ENCODE results near the gene STARD8.
"Not testable (repeated sequence)": the region's sequence is repeated elsewhere in the genome, so short reads cannot be mapped to it uniquely, and the experiment has no call there.

Gene STARD8, protein sequence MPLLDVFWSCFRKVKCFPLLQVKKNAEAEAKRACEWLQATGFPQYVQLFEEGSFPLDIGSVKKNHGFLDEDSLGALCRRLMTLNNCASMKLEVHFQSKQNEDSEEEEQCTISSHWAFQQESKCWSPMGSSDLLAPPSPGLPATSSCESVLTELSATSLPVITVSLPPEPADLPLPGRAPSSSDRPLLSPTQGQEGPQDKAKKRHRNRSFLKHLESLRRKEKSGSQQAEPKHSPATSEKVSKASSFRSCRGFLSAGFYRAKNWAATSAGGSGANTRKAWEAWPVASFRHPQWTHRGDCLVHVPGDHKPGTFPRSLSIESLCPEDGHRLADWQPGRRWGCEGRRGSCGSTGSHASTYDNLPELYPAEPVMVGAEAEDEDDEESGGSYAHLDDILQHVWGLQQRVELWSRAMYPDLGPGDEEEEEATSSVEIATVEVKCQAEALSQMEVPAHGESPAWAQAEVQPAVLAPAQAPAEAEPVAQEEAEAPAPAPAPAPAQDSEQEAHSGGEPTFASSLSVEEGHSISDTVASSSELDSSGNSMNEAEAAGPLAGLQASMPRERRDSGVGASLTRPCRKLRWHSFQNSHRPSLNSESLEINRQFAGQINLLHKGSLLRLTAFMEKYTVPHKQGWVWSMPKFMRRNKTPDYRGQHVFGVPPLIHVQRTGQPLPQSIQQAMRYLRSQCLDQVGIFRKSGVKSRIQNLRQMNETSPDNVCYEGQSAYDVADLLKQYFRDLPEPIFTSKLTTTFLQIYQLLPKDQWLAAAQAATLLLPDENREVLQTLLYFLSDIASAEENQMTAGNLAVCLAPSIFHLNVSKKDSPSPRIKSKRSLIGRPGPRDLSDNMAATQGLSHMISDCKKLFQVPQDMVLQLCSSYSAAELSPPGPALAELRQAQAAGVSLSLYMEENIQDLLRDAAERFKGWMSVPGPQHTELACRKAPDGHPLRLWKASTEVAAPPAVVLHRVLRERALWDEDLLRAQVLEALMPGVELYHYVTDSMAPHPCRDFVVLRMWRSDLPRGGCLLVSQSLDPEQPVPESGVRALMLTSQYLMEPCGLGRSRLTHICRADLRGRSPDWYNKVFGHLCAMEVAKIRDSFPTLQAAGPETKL

DNA sequence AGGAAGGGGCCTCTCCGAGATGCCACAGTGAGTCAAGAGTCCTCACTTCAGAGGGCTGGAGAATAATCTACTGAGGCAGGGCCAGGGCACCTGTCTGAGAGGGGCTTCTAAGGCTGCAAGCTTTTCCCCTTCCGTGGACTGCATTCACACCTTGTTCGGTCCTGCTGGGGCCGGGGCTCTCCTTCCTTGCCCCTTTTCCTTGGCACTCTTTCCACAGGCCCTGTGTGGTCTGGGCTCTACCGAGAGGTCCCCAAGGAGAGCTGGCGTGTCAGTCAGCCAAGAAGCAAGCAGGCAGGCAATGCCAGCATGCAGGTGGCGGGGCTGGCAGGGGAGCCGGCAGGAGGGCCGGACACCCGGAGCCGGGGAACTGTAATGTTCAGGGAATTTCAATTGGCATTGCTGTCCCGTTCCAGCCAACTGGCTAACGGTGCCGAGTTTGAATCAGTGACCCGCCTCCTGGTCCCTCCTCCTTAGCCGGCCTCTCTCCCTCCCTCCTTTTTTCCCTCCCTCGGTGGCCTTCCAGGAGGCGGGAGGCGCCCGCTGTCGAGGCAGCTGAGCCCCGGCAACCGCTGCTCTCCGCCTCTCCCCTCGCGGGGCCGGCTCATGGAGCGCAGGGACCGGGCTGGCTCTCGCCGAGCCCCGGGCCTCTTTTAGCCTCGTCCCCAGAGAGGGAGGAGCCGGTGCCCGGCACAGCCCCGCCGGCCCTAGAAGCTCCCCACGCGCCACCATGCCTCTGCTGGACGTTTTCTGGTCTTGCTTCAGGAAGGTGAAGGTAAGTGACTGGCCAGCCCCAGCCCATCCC, at the start of gene STARD8:
STARD8 (plus strand) TSS at position 511 of the 802 bp plus-strand sequence; CDS start at position 728, 217 bp downstream.
- no peak for FAIRE-seq

DNA sequence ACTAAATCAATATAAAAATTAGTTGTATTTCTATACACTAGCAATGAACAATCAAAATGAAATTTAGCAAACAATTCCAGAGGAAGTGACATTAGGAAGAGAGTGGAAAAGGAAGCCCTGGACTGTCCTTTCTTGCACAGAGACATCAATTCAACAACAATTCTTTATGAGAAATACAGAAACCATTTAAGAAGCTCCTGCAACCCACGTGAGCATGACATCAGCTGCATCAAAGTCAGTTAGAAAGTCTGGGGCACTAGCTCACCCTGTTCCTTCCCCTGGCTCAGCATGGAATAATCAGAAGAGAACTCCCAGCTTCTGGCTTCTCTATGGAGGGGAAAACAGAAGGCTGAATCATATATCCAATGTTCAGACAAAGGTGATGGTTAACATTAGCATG, 48.6 kb upstream of the STARD8 start:
- no peak for FAIRE-seq

DNA sequence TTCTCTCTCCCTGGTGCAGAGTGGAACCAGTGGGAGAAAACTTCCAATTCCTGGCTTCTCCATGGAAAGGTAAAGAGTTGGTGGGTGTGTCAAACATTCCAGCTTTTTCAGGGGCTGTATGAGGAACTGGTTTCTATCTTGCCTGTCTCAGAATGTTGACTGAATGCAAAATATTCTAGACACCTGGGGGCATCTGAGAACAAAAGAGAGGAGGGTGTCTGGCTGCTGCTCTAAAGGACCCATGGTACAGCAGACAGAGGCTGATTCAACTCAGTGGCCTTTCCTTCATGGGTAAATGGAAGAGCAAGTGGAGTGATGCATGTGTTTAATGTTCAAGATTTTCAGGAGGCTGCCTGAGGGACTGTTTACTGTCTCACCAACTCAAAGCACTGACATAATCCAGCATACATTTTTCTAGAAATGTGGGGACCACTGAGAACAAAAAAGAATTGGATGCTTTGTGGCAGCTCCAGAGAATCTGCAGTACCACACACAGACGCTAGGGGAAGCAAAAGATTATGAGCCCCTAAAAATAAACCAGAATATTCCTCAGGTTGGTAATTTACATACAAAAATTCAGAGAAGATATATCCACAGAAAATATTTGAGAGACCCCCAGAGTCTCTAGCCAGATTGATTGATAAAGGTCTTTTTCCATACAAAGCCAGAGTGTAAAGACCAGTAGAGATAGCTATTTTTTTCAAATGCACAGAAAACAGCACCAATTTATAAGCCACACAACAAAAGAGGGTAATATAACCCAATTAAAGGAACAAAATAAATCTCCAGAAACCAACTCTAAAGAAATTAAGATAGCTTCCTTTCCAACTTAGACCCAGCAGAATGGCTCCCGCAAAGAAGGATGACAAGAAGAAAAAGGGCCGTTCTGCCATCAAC, 48.0 kb upstream of the STARD8 start:
- FAIRE-seq: no peak

DNA sequence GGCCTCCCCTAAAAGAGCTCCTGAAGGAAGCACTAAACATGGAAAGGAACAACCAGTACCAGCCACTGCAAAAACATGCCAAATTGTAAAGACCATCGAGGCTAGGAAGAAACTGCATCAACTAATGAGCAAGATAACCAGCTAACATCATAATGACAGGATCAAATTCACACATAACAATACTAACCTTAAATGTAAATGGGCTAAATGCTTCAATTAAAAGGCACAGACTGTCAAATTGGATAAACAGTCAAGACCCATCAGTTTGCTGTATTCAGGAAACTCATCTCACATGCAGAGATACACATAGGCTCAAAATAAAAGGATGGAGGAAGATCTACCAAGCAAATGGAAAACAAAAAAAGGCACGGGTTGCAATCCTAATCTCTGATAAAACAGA, 43.2 kb upstream of the STARD8 start:
- FAIRE-seq: not testable (repeated sequence)

DNA sequence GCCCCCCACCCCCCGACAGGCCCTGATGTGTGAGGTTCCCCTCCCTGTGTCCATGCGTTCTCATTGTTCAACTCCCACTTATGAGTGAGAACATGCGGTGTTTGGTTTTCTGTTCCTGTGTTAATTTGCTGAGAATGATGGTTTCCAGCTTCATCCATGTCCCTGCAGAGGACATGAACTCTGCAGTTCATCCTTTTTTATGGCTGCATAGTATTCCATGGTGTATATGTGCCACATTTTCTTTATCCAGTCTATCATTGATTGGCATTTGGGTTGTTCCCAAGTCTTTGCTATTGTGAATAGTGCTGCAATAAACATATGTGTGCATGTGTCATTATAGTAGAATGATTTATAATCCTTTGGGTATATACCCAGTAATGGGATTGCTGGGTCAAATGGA, 32.7 kb upstream of the STARD8 start:
- FAIRE-seq: not testable (repeated sequence)

DNA sequence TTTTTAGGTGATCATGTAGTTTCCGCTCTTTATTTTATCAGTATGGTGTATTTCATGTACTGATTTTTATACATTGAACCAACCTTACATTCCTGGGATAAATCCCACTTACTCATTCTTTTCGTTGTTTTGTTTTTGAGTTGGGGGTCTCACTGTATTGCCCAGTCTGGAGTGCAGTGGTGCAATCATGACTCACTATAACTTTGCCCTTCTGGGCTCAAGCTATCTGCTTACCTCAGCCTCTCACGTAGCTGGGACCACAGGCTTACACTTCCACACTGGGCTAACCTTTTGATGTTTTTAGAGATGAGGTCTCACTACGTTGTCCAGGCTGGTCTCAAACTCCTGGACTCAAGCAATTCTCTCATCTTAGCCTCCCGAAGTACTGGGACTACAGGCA, 19.5 kb upstream of the STARD8 start:
- FAIRE-seq: no peak

DNA sequence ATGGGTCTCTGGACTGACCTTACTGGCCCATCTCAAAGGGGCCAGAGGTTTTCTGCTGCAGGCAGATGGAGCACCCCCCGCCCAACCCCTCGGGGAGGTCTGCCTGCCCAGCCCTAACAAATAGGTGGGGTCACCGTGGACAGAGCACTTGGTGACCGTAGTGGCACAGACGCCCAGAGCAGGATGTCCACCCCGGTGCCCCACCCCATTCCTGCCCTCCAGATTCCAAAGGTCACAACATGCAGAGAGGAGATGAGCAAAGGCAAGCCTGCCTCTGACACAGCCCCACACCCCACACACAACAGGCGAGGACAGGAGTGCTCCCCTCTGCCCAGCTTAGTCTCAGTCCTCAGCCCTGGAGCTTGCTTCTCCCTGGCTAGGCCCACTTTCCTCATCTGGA, 17.5 kb upstream of the STARD8 start:
- FAIRE-seq: not testable (repeated sequence)

DNA sequence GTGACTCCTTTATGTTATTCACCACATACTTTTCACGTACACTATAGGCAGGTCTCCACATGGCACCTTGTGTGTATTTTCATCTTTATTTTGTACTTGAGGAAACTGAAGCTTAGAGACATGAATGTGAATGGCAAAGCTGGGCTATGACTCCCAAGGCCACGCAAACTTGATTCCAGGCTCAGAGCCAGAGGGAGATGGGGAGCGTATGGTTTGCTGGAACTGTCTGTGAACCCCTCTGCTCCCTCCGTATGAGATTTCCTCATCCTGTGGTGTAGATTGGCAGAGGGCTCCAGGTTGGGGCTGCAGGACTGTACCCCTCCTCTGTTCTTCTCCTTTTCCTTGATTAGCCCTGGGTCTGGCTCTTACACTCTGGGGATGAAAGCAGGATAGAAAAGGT, 16.1 kb upstream of the STARD8 start:
- no peak for FAIRE-seq

DNA sequence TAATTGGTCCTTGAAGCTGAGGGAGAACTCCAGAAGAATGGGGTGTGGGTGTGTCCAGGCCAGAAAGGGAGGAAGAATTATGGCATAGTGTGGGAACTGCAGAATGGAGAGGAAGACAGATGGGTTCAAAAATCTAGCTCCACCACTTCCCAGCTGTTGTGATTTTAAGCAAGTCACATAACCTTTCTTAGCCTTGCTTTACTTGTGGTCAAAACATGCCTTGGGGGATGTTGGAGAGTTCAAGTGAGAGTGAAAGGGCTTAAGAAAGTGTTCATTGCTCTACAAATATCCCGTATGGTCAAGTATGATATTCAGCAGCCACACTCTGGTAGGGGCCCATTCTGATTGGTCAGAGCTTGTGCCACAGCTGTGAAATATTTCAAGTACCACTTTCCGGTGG, 15.0 kb upstream of the STARD8 start:
- FAIRE-seq: no peak

DNA sequence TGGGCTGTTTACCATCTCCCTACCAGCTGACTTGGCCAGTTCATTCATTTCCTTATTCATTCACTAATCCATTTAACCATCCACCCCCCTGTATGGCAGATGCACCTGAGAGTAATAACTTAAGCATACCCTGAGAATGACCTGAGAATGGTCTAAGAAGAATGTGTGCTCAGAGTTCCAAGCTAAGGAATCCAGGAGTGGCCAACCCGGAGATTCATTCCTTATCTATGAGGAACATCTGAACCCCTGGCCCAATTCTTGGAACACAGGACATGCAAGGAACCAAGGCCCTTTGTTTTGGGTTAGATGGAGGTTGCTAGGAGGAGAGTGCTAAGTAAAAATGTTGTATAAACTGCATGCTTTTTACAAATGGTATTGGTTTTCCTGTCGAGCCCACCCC, 13.5 kb upstream of the STARD8 start:
- no peak for FAIRE-seq

DNA sequence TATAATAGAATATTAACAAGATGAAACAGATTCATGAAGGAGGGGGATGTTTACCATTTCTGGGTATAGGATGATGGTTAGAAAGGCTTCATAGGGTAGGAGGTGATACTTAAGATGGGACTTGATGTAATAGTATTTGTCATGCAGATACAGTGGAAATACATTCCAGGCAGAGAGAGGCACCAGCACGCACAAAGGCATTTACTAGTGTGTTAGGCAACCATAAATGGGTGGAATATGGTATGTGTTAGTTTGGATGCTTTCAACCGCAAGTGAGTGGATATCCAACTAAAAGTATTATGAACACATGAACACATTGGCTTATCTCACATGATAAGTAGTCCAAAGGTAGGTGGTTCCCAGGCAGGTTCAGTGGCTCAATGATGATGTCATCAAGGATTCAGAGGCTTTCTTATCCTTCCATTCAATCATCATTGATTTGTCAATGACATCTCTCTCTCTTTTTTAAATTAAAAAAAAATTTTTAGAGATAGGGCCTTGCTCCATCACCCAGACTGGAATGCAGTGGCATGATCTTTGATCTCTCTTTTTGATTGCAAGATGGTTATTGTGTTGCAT, 12.7 kb upstream of the STARD8 start:
- FAIRE-seq: no peak

DNA sequence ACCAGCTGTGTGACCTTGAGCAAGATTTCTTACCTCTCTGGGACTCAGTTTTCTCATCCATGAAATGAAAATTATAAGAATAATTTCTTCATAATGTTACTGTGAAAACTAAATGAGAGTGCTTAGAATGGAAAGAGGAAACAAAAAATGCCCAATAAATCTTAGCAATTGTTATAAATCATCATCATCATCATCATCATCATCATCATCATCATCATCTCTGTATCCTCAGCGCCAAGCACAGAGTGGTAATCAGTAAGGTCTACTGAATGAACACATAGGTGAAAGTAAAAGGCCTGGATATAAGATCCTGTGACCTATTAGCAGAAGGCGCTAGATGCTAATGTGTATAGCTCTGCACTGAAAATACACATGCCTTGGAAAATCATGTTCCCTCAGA, 6.8 kb upstream of the STARD8 start:
- no peak for FAIRE-seq

DNA sequence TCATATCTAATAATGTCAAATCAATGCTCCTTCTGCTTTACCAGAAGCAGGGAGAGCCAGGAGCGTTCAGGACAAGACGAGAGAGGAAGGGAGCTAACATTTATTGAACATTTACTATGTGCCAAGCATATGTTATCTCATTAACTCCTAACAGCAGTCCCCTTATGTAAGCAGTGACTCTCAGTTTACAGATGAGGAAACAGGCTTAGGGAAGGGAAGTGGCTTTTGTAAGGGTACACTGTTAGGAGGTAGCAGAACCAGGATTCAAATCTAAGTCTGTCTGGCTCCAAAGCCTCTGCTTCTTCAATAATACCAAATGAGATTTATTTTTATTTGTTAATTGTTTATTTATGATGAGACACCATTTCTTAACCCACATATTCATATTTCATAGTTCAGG, 2.6 kb upstream of the STARD8 start:
- FAIRE-seq: no peak

DNA sequence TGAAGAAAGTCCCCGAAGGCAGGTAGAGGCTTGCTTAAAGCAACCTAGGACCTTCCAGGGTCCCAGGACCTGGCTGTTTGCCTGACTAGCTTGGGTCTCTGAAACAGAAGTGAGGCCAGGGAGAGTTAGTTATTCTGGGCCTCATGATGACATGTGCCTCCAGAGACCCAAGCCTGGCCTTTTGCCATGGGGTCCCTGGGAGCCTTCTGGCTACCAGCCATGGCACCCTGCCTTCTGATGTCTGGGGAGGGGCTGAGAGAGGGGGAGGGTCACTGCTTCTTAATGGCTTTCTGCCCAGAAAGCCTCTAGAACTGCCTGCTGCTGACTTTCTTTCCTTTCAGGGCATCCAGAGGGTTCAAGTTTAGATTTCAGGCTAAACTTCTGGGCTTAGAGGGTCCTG, 1.0 kb upstream of the STARD8 start:
- FAIRE-seq: no peak

DNA sequence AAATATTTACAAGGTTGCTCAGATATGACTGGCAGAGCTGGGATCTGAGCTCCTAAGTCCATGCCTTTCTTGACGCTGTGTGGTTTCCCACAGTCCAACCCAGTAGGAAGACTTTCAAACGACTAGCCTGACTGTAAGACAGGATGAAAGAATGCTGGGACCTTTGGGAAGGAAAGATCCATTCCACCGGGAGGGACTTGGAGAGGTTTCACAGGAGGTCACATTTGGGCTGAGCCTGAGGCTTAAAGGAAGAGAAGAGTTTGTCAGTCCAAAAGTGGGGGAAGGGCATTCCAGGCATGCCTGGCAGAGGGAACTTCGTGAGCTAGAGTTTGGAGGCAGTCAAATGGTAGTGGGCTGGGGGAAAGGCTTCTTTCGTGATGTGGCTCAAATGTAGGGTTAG, 1.5 kb downstream of the STARD8 start:
- FAIRE-seq: no peak

DNA sequence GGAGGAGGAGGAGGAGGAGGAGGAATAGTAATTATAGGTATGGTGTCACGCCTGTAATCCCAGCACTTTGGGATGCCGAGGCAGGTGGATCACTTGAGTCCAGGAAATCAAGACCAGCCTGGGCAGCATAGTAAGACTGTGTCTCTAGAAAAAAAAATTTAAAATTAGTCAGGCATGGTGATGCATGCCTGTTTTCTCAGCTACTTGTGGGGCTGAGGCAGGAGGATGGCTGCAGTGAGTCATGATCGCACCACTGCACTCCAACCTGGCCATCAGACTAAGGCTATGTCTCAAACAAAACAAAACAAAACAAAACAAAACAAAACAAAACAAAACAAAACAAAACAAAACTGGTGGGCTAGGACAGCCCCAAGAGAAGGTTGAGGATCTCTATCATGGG, 3.0 kb downstream of the STARD8 start:
- no peak for FAIRE-seq

DNA sequence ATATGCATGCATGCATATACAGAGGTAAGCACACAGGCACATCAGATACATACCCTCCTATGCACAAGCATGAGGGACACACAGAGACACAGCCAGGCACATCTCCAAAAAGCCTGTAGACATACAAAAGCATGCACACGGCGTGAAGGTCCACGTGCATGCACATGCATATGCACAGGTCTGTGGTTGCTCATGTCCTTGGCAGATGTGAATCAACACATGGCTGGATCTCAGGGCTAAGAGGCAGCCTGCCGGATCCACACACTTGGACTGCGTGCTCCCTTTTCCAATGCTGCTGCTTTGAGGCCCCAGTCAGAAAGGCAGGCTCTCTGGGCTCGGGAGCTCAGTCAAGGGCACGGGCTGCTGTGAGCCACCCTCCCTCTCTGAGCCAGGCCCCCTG, 3.6 kb downstream of the STARD8 start:
- FAIRE-seq: no peak

DNA sequence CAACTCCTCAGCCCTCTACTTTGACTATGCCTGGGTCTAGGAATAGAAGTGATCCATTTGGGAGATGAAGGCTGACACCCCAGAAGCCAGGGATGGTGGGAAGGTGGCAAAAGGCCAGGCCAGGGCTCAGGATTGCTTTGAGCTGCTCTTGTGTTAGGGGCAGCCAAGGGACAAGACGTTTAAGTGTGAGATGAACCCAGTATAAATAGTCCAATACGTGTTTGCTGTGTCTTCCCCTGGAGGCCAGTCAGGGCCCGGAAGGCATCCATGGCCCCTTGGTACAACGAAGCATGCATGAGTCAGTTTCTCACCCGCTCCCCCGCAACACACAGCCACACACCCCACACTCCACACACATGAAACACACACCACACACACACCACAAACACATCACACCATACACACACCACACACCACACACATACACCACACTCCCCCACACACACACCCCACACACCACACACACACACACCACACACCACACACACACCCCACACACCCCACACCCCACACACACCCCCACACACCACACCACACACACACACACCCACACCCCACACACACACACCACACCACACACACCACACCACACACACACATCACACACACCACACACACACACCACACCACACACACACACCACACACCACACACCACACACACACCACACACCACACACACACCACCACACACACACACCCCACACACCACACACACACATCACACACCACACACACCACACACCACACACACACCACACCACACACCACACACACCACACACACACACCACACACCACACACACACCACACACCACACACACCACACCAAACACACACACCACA, 5.1 kb downstream of the STARD8 start:
- FAIRE-seq: no peak

DNA sequence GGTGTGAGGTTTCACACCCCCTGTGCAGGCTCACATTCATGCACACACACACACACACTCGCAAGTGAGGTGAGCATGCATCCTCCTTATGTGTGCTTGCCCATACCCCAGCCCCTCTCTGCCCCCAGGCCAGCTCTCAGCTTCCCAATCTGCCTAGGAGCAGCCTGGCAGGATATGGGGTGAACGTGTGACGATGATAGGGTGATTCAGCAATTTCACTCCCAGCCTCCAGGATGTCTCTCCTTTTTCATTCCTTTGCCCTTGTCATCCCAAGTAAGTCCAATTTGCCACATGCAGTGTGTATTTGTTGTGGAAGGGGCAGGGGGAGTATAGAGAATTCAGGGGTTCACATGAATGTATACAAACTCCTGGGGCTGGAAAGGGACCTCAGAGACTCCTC, 7.2 kb downstream of the STARD8 start:
- FAIRE-seq: no peak

DNA sequence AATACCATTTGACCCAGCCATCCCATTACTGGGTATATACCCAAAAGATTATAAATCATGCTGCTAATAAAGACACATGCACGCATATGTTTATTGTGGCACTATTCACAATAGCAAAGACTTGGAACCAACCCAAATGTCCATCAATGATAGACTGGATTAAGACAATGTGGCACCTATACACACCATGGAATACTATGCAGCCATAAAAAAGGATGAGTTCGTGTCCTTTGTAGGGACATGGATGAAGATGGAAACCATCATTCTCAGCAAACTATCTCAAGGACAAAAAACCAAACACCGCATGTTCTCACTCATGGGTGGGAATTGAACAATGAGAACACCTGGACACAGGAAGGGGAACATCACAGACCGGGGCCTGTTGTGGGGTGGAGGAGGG, 9.0 kb downstream of the STARD8 start:
- not testable (repeated sequence) for FAIRE-seq

Data from A204.1 (cell line).